ENCODE measurements around the gene LMTK3. TPM values are rescaled to one million over a fixed set of nuclear protein-coding genes. Genes with fewer than 3 reads are reported as not detected.

The LMTK3 gene
- total and polyA plus RNA-seq, 2 of the 4 experiments (the other 2 are of a cell fraction), result 0.18 to 0.87 TPM

DNA sequence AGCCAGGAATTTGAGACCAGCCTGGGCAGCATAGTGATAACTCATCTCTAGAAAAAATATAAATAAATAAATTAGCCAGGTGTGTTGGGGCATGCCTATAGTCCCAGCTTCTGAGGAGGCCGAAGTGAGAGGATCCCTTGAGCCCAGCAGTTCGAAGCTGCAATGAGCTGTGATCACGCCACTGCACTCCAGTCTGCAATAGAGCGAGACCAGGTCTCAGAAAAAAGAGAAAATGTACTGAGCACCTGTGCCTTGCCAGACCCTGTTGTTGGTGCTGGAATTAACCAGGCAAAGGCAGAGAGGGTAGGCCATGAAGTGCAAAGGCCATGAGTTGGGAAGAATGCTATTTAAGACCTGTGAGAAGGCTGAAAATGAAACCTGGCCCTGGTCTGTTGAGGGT lies 39.8 kb downstream of the LMTK3 start:
- no peak overlapping the region for H2AK5ac ChIP-seq (ENCODE audit: low read depth, low read length)
- peaks cover 11% of the 10 kb centered on the region; the same call in 1 of the 2 replicates for H3K9me1 ChIP-seq (ENCODE audit: insufficient read depth, low read length)
- H2BK5ac ChIP-seq (ENCODE audit: low read depth, low read length, poor library complexity, severe bottlenecking), result no peak overlapping the region
- H3K4me1 ChIP-seq (ENCODE audit: control insufficient read depth, insufficient read depth, low read length), result no peaks in the 10 kb centered on the region; the same call in 1 of the 2 replicates
- no peak overlapping the region for H3K23ac ChIP-seq (ENCODE audit: low read depth, low read length)
- no peak overlapping the region for H2BK120ac ChIP-seq (ENCODE audit: low read depth, low read length)
- peaks cover 27 to 65% of the 10 kb centered on the region in 2 experiments for H3K79me1 ChIP-seq (ENCODE audit: low read depth in 1 of 2, low read length in 2 of 2)
- no peak overlapping the region for H2AFZ ChIP-seq (replicated peaks; ENCODE audit: low read length, poor library complexity)
- H3K27me3 ChIP-seq (ENCODE audit: control insufficient read depth, insufficient read depth, low read length), result no peaks in the 10 kb centered on the region
- ATAC-seq (ENCODE audit: low read depth) (no peak), DNase-seq (no peak)
- no peak overlapping the region for H3K9ac ChIP-seq (ENCODE audit: low read depth, low read length)
- H4K20me1 ChIP-seq (ENCODE audit: insufficient read depth, low read length), result peaks cover 50% of the 10 kb centered on the region
- H2AK9ac ChIP-seq (replicated peaks; ENCODE audit: low read depth, low read length, poor library complexity), result no peak overlapping the region
- WGBS, 2 experiments (ENCODE audit: extremely low coverage in 2 of 2, insufficient read length in 1 of 2), result 100% methylated on average over 4 of the region's 4 CpGs; no CpG with 5 or more reads in 1 of the 2 experiments
- H4K5ac ChIP-seq (ENCODE audit: low read depth, low read length), result no peak overlapping the region
- no TSS peak for BruUV-seq (replicated peaks)
- no peak overlapping the region for H2BK15ac ChIP-seq (ENCODE audit: low read depth, low read length)
- H3K56ac ChIP-seq (ENCODE audit: extremely low read depth, insufficient read depth, low read length), result no peak overlapping the region
- intact Hi-C loops (cut with micrococcal nuclease) (no loop called here), dilution Hi-C loops (cut with HindIII; ENCODE audit: low sequenced_read_pairs, unreplicated experiment) (no loop called here), in situ Hi-C loops (cut with MboI; ENCODE audit: low sequenced_read_pairs) (no loop called here)
- no peak overlapping the region for H3K4me3 ChIP-seq (ENCODE audit: insufficient read depth, low read depth, low read length)
- H3K14ac ChIP-seq (replicated peaks; ENCODE audit: low read depth, low read length), result no peak overlapping the region
- ChIA-PET CTCF (no interaction called here), POLR2A (ENCODE audit: unreplicated experiment) (no interaction called here)
- no peaks in the 10 kb centered on the region for H3K9me3 ChIP-seq (ENCODE audit: control insufficient read depth, insufficient read depth, low read length)
- H4K8ac ChIP-seq (ENCODE audit: low read depth in 2 of 2, low read length in 2 of 2), result no peak overlapping the region
- TF ChIP-seq, protein P1, sequence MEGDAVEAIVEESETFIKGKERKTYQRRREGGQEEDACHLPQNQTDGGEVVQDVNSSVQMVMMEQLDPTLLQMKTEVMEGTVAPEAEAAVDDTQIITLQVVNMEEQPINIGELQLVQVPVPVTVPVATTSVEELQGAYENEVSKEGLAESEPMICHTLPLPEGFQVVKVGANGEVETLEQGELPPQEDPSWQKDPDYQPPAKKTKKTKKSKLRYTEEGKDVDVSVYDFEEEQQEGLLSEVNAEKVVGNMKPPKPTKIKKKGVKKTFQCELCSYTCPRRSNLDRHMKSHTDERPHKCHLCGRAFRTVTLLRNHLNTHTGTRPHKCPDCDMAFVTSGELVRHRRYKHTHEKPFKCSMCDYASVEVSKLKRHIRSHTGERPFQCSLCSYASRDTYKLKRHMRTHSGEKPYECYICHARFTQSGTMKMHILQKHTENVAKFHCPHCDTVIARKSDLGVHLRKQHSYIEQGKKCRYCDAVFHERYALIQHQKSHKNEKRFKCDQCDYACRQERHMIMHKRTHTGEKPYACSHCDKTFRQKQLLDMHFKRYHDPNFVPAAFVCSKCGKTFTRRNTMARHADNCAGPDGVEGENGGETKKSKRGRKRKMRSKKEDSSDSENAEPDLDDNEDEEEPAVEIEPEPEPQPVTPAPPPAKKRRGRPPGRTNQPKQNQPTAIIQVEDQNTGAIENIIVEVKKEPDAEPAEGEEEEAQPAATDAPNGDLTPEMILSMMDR (conservative IDR thresholded peaks at IDR 0.05; ENCODE audit: low read depth, low read length), result no peak
- TF ChIP-seq BHLHE40 (IDR thresholded peaks at IDR 0.05; ENCODE audit: low read depth, low read length) (no peak), POLR2A (IDR thresholded peaks at IDR 0.05; ENCODE audit: low read depth, low read length) (no peak), MXI1 (IDR thresholded peaks at IDR 0.05; ENCODE audit: borderline replicate concordance, low read depth, low read length) (no peak), RCOR1 (IDR thresholded peaks at IDR 0.05; ENCODE audit: insufficient replicate concordance, low read length) (no peak), NFE2L2 (IDR thresholded peaks at IDR 0.05; ENCODE audit: low read depth, low read length) (no peak), RAD21 (IDR thresholded peaks at IDR 0.05; ENCODE audit: low read length) (no peak), RFX5 (IDR thresholded peaks at IDR 0.05; ENCODE audit: low read depth, low read length) (no peak), MAFK (IDR thresholded peaks at IDR 0.05; ENCODE audit: low read depth, low read length) (no peak), MAZ (IDR thresholded peaks at IDR 0.05; ENCODE audit: borderline replicate concordance, low read depth, low read length) (no peak)
- TF ChIP-seq, protein P2, sequence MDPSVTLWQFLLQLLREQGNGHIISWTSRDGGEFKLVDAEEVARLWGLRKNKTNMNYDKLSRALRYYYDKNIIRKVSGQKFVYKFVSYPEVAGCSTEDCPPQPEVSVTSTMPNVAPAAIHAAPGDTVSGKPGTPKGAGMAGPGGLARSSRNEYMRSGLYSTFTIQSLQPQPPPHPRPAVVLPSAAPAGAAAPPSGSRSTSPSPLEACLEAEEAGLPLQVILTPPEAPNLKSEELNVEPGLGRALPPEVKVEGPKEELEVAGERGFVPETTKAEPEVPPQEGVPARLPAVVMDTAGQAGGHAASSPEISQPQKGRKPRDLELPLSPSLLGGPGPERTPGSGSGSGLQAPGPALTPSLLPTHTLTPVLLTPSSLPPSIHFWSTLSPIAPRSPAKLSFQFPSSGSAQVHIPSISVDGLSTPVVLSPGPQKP (IDR thresholded peaks at IDR 0.05; ENCODE audit: borderline replicate concordance, low read depth, low read length), result no peak
- TF ChIP-seq, protein P3, sequence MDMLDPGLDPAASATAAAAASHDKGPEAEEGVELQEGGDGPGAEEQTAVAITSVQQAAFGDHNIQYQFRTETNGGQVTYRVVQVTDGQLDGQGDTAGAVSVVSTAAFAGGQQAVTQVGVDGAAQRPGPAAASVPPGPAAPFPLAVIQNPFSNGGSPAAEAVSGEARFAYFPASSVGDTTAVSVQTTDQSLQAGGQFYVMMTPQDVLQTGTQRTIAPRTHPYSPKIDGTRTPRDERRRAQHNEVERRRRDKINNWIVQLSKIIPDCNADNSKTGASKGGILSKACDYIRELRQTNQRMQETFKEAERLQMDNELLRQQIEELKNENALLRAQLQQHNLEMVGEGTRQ (IDR thresholded peaks at IDR 0.05; ENCODE audit: low read depth, low read length), result no peak
- no peak overlapping the region for H3K4me2 ChIP-seq (ENCODE audit: low read depth, low read length)
- H3K36me3 ChIP-seq (ENCODE audit: control insufficient read depth, insufficient read depth, low read length), result peaks cover 63% of the 10 kb centered on the region
- no peak overlapping the region for H3K27ac ChIP-seq (ENCODE audit: insufficient read depth, low read length)
- H4K91ac ChIP-seq (ENCODE audit: insufficient read depth, low read depth, low read length), result no peak overlapping the region
- no peak overlapping the region for H3K4ac ChIP-seq (ENCODE audit: low read depth, low read length)
- H3K18ac ChIP-seq (ENCODE audit: low read depth, low read length), result no peak overlapping the region
- H2BK20ac ChIP-seq (ENCODE audit: low read depth, low read length), result no peak overlapping the region

Data from IMR-90 (cell line).